GM18907 (cell line): ENCODE measurements around the gene TCOF1.

Experiments used
- ATAC-seq: cut with Tn5 transposase; IDR thresholded peaks from one replicate; pipeline ENCODE4 v1.9.1; 2021; ENCODE audit warnings: mild to moderate bottlenecking, moderate library complexity; ENCODE audit not compliant: unreplicated experiment

The TCOF1 gene

GRCh38 chr5:150357326-150358260, at the start of gene TCOF1:
Gene TCOF1 (plus strand): TSS chr5:150357697. CDS start chr5:150357747, 50 bp downstream.
- peak; percentile 91 for ATAC-seq

- no peak for ATAC-seq
Observed at GRCh38 chr5:150309101-150309885, 48.2 kb upstream of the TCOF1 start.

GRCh38 chr5:150309886-150310239, 47.6 kb upstream of the TCOF1 start:
- ATAC-seq: no peak

- ATAC-seq: no peak
Observed at GRCh38 chr5:150310246-150310645, 47.3 kb upstream of the TCOF1 start.

GRCh38 chr5:150311015-150311692, 46.3 kb upstream of the TCOF1 start:
- no peak for ATAC-seq

GRCh38 chr5:150312518-150312917, 45.0 kb upstream of the TCOF1 start:
- no peak for ATAC-seq

GRCh38 chr5:150313501-150313900, 44.0 kb upstream of the TCOF1 start:
- no peak for ATAC-seq

- ATAC-seq: no peak
Observed at GRCh38 chr5:150313921-150314716, 43.4 kb upstream of the TCOF1 start.

- ATAC-seq: no peak
Observed at GRCh38 chr5:150315245-150315644, 42.3 kb upstream of the TCOF1 start.

- no peak for ATAC-seq
Observed at GRCh38 chr5:150316320-150316719, 41.2 kb upstream of the TCOF1 start.

- ATAC-seq: no peak
Observed at GRCh38 chr5:150317048-150318003, 40.2 kb upstream of the TCOF1 start.

- ATAC-seq: no peak
Observed at GRCh38 chr5:150318613-150319483, 38.6 kb upstream of the TCOF1 start.

GRCh38 chr5:150319484-150319790, 38.1 kb upstream of the TCOF1 start:
- ATAC-seq: no peak

- ATAC-seq: no peak
Observed at GRCh38 chr5:150320044-150320613, 37.4 kb upstream of the TCOF1 start.

GRCh38 chr5:150321211-150321610, 36.3 kb upstream of the TCOF1 start:
- no peak for ATAC-seq

GRCh38 chr5:150321784-150322183, 35.7 kb upstream of the TCOF1 start:
- ATAC-seq: no peak

- no peak for ATAC-seq
Observed at GRCh38 chr5:150322202-150322601, 35.3 kb upstream of the TCOF1 start.

- ATAC-seq: no peak
Observed at GRCh38 chr5:150323092-150323491, 34.4 kb upstream of the TCOF1 start.
